ENCODE data around the gene SNTN. TPM values are rescaled to one million over a fixed set of nuclear protein-coding genes. Genes with fewer than 3 reads are reported as not detected.

SNTN gene
- total and polyA plus RNA-seq, 3 experiments from 2014 or later: not detected

DNA sequence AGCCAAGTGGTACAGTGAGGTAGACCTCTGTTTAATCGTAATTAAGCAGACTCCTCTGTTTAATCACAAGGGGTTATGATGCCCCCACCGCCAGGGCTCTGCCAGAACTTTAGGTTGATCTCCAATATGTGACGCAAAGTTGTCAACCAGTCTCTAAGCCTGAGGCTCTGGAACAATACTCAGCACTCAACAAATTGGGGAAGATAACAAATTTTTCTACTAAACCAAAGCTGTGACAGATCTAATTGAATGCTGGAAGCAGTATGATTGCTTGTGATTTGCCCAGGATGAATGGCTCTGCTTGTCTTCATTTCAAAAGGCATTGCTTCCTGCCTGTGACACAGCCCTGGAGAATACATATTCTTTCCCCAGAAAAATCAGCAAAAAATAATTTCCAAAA, 57.1 kb downstream of the SNTN start:
- DNase-seq: no peak
- peaks cover 0 to 2% (median 0%) of the 10 kb centered on the region in 5 donors for H3K9me3 Mint-ChIP-seq
- Histone ChIP-seq H3K27ac (ENCODE audit: low read depth, low read length) (no peak overlapping the region), H3K27me3 (ENCODE audit: insufficient read depth, low read length, poor library complexity, severe bottlenecking) (no peaks in the 10 kb centered on the region), H3K36me3 (ENCODE audit: insufficient read depth, low read length) (no peaks in the 10 kb centered on the region), H3K9me3 (ENCODE audit: low read length) (no peaks in the 10 kb centered on the region), H3K4me1 (ENCODE audit: insufficient read depth, low read length) (no peaks in the 10 kb centered on the region), H3K4me3 (ENCODE audit: low read length) (no peak overlapping the region)
- H3K36me3 Mint-ChIP-seq: peaks cover 0 to 4% (median 0%) of the 10 kb centered on the region in 3 donors
- H3K4me1 Mint-ChIP-seq: no peaks in the 10 kb centered on the region
- ChIA-PET CTCF (no interaction called here), POLR2A (no interaction called here)
- H3K4me3 Mint-ChIP-seq: no peak overlapping the region
- H3K27me3 Mint-ChIP-seq: no peaks in the 10 kb centered on the region
- no peak overlapping the region for H3K27ac Mint-ChIP-seq

Other genes with a start within 250 kb of the SNTN start
- not detected for gene C3orf49, start 166.6 kb downstream of the SNTN start, total RNA-seq
- not detected for gene C3orf49, start 166.6 kb downstream of the SNTN start, polyA plus RNA-seq
- gene THOC7, start 211.1 kb downstream of the SNTN start, total RNA-seq: 10 to 100 TPM; 85.5 to 93.2 TPM
- gene THOC7, start 211.1 kb downstream of the SNTN start, polyA plus RNA-seq: 96.2 TPM
- 10 to 100 TPM; 33.9 to 34.6 TPM for gene ATXN7, start 211.2 kb downstream of the SNTN start, total RNA-seq
- 14.1 TPM for gene ATXN7, start 211.2 kb downstream of the SNTN start, polyA plus RNA-seq